GM12865 (cell line): ENCODE measurements around the gene SPHK2.
A peak's percentile ranks its signal among the peaks of the same experiment; 100 is the strongest.

Experiments used
- DNase-seq: peaks from one replicate; pipeline ENCODE4 v3.0.0; 2010; ENCODE audit warnings: low read depth
- H3K4me3 ChIP-seq: 2 replicates; pipeline ENCODE4 v1.5.1; 2011; ENCODE audit warnings: mild to moderate bottlenecking, low read depth, low read length, control low read depth
- CTCF ChIP-seq: IDR thresholded peaks from 2 replicates; pipeline ENCODE4 v1.5.1; 2011; ENCODE audit warnings: low read length, control low read depth, low read depth, inconsistent platforms; ENCODE audit not compliant: insufficient read depth; ENCODE audit errors: missing control alignments

Gene SPHK2

GRCh38 chr19:48603850-48604249 is 15.5 kb upstream of the SPHK2 start:
- H3K4me3 ChIP-seq, result no peak overlapping the region
- no peak for DNase-seq
- no peak for TF ChIP-seq CTCF

DNA sequence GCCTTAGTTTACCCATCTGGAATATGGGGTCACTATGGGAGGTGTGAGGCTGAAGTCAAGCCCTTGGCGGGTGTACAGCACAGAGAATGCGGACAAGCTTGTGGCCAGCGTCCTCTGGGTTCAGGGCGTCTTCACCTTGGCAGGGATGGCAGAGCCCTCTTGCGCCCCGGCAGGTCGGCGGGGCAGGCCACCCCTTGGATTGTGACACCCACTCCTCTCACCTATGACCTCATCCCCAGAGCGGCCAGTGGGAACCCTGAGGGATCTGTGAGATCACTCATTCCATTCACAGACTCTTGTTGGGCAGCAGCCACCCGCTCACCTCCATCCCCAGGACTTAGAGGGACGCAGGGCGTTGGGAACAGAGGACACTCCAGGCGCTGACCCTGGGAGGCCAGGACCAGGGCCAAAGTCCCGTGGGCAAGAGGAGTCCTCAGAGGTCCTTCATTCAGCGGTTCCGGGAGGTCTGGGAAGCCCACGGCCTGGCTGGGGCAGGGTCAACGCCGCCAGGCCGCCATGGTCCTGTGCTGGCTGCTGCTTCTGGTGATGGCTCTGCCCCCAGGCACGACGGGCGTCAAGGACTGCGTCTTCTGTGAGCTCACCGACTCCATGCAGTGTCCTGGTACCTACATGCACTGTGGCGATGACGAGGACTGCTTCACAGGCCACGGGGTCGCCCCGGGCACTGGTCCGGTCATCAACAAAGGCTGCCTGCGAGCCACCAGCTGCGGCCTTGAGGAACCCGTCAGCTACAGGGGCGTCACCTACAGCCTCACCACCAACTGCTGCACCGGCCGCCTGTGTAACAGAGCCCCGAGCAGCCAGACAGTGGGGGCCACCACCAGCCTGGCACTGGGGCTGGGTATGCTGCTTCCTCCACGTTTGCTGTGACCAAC is 12.6 kb upstream of the SPHK2 start, which contains the start of gene SPACA4:
Gene SPACA4, plus strand, starts transcription at position 280 of the 896 bp plus-strand sequence. Its CDS starts 237 bp downstream, at position 517.
- H3K4me3 ChIP-seq, result no peak within 1 kb of the TSS
- no peak for TF ChIP-seq CTCF

GRCh38 chr19:48607359-48607755 is 11.9 kb upstream of the SPHK2 start:
- no peak overlapping the region for H3K4me3 ChIP-seq
- no peak for DNase-seq
- TF ChIP-seq CTCF, result no peak

More for the DNA sequence above, 12.6 kb upstream of the SPHK2 start, which contains the start of gene SPACA4:
- no peak for DNase-seq

- peak; percentile 79 for DNase-seq
- peak; percentile 81 for TF ChIP-seq CTCF
Observed at GRCh38 chr19:48608798-48609263, 10.5 kb upstream of the SPHK2 start.

DNA sequence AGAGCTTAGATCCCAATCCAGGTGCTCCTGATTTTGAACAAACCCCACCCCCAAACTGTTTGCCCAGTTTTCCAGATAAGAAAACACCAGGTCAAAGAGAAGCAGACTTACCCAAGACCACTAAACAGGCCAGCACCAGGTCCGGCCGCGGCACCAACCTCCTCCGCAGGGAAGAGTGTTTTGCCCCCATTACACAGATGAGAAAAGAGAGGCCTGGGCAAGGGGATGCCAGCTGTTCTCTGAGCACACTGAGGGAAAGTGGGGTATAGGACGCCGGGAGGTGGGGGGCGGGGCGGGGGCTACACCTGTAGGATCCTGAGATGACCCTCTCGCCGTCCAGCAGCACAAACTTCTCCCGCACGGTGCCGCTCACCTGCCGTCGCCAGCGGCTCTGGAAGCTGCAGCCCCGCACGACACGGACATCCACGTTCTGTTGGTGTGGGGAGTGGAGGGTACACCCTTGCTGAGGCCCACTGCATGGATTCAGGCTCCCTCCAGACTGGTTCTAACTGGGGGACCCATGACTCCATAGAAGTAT is 9.7 kb upstream of the SPHK2 start:
- H3K4me3 ChIP-seq, result no peak overlapping the region
- DNase-seq, result no peak
- TF ChIP-seq CTCF, result no peak

More at GRCh38 chr19:48608798-48609263, 10.5 kb upstream of the SPHK2 start:
- H3K4me3 ChIP-seq, result no peak overlapping the region

GRCh38 chr19:48611872-48612271 is 7.4 kb upstream of the SPHK2 start:
- no peak for TF ChIP-seq CTCF
- H3K4me3 ChIP-seq, result no peak overlapping the region
- no peak for DNase-seq
